D341Med (cell line): ENCODE data around the gene POLE2.
"Not testable (repeated sequence)": the region's sequence is repeated elsewhere in the genome, so short reads cannot be mapped to it uniquely, and the experiment has no call there.

Source experiments
- DNase-seq: peaks from one replicate; pipeline ENCODE4 v3.0.0; 2012; ENCODE audit warnings: low spot score

POLE2 gene

DNA sequence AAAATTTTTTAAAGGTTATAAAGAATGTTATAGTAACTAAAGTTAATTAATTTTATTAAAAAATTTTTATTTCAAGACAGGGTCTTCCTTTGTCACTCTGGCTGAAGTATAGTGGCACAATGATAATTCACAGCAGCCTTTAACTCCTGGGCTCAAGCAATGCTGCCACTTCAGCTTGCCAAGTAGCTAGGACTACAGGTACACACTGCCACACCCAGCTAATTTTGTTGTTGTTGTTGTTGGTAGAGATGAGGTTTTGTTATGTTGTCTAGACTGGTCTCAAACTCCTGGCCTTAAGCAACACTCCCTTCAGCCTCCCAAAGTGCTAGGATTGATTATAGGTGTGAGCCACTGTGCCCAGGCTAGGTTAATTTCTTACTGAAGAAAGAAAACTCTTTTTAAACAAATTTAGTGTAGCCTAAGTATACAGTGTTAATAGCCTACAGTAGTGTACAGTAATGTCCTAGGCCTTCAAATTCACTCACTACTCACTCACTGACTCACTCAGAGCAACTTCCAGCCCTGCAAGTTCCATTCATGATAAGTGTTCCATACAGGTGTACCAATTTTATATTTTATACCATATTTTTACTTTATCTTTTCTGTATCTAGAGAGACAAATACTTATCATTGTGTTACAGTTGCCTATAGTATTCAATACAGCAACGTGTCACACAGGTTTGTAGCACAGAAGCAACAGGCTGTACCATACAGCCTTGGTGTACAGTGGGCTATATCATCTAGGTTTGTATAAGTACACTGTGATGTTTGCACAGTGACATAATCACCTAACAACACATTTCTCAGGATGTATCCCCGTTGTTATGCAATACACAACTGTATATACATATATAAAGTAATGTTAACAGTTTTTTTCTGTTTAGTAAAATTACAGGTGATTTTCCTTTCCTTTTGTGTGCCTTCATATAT lies 28.2 kb downstream of the POLE2 start:
- no peak for DNase-seq

DNA sequence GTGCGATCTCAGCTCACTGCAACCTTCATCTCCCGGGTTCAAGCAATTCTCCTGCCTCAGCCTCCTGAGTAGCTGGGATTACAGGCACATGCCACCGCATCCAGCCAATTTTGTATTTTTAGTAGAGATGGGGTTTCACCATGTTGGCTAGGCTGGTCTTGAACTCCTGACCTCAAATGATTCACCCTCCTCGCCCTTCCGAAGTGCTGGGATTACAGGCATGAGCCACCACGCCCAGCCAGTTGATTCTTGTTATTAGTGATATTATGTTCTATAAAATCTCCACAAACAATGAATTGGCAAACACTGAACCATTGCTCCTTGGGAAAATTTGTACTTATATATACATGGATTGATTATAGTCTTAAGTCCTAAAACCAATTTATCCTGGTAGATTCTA lies 30.5 kb downstream of the POLE2 start:
- not testable (repeated sequence) for DNase-seq

DNA sequence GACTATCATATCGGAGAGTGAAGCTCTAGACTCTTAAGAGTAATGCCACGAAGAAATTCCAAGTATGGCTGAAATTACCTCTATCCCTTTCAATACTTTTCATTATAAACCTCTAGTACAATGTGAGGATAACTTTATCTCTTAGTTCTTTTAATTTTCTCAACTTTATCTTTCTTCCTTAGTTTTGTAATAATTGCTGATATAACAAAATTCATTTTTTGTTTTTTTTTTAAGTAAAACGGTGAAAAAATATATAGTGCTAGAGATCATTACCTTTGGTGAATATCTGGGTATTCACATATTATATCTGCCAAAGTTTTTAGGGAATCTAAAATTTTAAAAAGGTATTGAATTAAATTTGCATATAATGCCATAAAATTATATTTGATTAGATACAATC lies 33.5 kb downstream of the POLE2 start:
- no peak for DNase-seq

DNA sequence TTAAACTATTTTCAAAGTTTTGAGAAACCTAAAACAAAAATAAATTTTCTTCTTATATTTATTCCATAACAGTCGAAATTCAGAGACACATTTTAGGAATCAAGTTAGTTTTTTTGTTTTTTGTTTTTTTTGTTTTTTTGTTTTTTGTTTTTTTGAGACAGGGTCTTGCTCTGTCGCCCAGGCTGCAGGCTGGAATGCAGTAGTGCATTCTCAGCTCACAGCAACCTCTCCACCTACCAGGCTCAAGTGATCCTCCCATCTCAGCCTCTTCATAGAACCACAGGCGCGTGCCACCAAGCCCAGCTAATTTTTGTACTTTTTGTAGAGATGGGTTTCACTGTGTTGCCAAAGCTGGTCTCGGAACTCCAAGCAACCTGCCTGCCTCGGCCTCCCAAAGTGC lies 34.5 kb downstream of the POLE2 start:
- no peak for DNase-seq

DNA sequence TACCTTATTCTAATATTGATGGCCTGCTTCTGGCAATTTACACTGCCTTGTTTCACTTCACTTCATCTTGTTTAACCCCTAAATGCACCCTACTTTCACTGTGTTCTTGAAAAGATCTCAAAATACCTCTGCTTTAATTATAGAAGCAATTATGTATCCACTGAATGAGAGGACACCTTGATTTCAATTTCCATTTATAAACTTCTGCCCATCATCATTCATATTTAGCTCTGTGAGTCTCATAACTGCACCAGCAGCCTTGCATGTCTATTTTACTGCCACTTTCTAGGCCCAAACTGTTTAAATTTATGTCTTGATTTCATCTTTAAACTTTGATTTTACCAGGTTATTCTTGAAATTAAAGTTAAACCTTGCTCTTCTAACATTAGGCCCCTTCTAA lies 45.9 kb downstream of the POLE2 start:
- no peak for DNase-seq

DNA sequence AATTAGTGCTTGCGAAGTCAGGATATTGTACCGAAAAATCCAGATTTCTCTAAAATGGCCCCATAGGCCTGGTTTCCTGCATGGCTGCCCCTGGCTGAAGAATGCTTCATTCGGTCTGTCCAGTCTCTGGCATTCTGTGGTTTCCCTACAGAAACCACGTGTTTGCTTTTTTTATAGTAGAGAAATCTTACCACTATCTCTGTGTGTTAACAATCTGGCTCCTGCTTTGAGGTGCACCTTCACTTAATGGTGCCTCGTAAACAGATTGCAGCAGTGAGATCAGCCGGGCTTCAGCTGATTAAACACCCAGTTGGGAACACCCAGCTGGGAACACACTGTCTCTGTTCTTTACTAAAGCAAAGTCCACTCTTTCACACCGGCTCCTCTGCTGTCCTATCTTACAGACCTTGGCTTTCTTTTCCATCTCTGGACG lies 46.3 kb downstream of the POLE2 start:
- peak; percentile 51 for DNase-seq

- DNase-seq = no peak
Observed at GRCh38 chr14:49640540-49641417, 47.2 kb downstream of the POLE2 start.

DNA sequence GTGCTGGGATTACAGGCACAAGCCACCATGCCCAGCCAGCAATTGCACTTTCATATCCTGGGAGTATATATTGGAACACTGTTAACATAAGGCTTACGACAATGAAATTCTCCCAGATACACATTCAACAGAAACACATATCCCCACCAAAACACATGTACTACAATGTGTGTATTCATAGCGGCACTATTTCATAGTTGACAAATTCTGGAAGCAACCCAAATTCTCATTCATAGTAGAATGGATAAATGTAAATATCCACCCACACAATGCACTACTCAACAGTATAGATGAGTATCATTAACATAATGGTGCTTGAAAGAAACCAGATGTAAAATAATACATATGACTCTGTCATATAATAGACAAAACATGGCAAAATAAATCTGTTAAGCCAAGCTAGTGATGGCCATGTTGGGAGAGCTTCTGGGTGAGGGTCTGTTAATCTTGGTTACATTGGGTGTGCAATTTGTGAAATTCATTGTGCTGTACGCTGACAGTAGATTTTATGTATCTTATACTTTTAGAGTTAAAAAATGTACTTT lies 50.4 kb downstream of the POLE2 start:
- DNase-seq = no peak

DNA sequence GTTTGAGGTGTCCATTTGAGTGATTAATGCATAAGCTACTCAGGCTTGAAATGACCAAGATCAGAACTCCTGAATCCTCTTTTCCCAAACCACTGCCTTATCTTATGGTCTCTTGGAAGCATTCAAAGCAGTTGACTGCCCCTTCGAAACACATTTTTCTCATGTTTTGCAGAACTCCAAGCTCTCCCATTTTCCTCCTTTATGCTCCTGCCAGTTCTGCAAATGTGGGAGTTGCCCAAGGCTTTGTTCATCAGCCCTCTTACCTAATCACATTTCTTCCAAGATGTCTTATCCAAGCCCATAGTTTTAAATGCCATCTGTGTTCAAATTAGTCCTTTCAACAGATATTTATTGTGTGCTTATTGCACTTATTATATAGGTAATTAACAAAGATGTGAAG lies 51.1 kb downstream of the POLE2 start:
- no peak for DNase-seq

DNA sequence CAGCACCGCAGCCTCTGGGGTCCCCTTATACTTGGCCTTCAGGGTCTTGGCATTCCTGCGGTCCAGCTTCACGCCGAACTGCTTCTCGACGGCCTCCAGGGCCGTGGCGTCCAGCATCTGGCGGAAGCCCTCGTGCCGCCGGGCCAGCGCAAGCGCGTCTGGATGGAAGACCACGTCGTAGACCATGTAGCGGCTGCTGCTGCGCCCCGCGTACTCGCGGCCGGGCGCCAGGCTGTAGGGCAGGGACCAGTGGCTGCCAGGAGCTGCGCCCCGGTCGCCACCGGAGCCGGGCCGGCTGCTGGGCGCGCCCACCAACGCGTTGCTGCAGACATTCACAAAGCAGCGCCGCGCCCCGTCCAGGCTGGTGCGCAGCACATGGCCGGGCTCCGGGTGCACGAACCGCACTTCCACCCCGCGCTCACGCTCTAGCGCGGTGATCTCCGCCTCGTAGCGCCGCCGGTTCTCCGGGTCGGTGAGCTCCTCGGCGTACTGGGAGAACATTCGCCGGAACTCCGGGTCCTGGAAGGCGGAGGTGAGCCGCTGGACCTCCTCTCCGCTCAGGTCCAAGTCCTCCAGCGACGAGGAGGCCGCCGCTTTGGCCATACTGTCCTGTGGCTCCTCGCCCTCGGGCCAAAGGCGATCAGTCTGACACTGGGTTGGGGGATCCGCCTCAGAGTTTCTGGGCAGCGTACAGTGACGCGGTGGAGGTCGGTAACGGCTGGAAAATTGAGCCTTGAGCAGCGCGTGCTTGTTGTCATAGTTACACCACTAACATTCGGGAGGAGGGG lies 53.3 kb downstream of the POLE2 start, which contains the start of gene DNAAF2:
Gene DNAAF2 (minus strand): TSS at position 698 of the 788 bp plus-strand sequence. CDS start 95 bp downstream, at position 603.
- peak; percentile 76 for DNase-seq

DNA sequence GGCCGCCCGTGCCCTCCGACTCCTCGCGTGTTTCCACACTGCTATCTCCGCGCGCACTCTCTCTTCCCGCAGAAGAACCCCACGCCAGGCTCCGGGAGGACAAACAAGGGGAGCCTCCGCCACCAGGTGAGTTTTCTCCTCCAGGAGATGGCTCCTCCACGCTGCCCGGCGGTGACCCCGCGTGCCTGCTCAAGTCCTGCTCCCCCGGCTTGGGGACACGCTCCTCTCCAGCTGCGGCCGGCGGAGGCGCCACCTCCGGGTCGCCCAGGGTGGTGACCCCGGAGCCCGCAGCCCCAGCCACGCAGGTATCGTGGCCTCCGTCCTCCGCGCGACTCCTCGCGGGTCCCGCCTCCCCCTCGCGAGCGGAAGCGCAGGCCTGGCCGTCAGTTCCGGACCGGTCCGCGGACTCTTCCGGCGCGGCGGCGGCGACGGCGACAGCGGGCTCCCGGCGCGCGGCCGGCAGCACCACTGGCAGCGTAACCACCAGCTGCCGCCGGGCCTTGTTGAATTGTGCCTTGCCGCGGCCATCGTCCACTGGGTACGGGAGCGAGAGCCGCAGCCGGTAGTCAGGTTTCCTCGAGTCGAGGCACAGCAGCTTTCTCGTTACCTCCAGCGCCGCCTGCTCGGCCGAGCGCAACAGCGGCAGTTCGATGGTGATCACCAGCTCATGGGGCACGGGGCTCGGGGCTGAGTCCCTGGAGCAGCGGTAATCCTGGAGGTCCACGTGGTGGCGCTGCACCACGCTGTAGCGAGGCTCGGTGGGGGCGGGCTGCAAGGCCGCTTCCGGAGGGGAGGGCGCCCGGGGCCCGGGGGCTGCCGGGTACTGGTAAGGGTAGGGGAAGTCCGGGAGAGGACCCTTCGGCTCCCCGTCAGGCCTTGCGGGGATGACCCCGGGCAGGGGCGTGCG lies 54.1 kb downstream of the POLE2 start:
- peak; percentile 94 for DNase-seq

DNA sequence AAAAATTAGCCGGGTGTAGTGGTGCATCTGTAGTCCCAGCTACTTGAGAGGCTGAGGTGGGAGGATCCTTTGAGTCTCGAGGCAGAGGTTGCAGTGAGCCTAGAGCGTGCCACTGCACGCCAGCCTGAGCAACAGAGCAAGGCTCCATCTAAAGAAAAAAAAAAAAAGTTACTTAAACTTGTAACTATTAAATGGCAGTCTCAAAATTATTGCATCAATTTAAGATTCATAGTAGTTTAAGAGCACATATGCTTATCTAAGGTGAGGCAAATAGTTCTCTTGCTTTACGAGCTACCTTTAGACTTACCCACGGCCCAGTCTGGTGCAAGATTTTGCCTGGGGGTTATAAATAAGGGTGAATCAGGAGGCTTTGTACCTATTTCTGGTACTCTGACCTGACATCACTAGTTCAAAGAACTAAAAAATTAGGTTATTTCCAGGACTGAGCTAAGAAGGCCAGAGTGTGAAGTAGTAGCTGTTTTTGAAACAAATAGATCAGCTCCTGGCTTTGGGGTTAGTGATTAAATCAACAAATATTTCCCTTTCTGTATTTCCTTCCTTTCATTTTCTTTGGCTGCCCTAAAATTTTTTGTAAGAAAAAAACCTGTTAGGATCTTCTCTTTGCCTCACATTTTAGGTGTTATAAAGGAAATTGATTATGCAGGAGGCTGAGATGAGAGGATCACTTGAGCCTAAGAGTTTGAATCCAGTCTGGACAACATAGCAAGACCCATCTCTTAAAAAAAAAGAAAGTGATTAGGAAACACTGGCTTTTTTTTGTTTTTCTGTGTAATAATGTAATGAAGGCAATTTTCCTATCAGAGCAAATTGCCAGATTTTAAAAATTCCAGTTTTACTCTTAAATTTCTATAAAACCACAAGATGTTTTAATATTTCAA lies 63.8 kb downstream of the POLE2 start:
- no peak for DNase-seq

- no peak for DNase-seq
Observed at GRCh38 chr14:49623387-49623786, 64.6 kb downstream of the POLE2 start.

GRCh38 chr14:49622022-49622607 lies 65.9 kb downstream of the POLE2 start:
- no peak for DNase-seq

DNA sequence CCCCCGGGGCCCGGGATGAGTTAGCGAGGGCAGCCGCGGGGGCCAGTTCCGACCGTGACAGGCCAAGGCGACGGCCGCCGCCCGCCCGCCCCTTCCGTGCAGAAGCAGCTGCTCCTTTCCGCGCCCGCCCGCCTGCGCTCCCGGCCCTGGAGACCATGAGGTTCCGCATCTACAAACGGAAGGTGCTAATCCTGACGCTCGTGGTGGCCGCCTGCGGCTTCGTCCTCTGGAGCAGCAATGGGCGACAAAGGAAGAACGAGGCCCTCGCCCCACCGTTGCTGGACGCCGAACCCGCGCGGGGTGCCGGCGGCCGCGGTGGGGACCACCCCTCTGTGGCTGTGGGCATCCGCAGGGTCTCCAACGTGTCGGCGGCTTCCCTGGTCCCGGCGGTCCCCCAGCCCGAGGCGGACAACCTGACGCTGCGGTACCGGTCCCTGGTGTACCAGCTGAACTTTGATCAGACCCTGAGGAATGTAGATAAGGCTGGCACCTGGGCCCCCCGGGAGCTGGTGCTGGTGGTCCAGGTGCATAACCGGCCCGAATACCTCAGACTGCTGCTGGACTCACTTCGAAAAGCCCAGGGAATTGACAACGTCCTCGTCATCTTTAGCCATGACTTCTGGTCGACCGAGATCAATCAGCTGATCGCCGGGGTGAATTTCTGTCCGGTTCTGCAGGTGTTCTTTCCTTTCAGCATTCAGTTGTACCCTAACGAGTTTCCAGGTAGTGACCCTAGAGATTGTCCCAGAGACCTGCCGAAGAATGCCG lies 66.7 kb downstream of the POLE2 start:
- peak; percentile 79 for DNase-seq

- DNase-seq = peak; percentile 98
Observed at GRCh38 chr14:49620182-49621113, 67.6 kb downstream of the POLE2 start, which contains the start of the genes MGAT2 and RPL36AL. Gene MGAT2 (plus strand): TSS chr14:49620799. CDS start chr14:49621269, 470 bp downstream. Gene RPL36AL (minus strand): TSS chr14:49620626. CDS start chr14:49619104, 1,522 bp downstream.

GRCh38 chr14:49619730-49620129 lies 68.3 kb downstream of the POLE2 start:
- DNase-seq = no peak
